ENCODE data around the gene TRAPPC1. TPM values are rescaled to one million over a fixed set of nuclear protein-coding genes. Genes with fewer than 3 reads are reported as not detected.

The TRAPPC1 gene
- total and polyA plus RNA-seq, 8 donors = 20.2 to 148 (median 75.0) TPM

DNA sequence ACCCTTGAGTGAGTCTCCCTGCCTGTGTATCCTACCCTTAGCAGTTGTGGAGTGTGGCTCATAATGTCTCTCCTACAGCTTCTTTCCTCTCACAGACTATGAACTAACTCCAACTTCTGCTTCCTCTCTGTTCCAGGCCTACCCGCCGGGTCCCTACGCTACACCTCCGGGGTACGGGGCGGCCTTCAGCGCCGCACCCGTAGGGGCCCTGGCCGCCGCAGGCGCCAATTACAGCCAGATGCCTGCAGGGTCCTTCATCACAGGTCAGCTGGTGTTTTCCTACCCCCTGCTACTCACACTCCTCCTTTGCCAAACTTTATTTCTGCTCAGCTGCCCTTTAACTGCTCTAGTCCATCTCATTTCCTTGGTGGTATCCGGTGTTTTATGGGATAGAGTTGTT is 21.0 kb downstream of the TRAPPC1 start:
- Histone ChIP-seq H3K27ac (no peak overlapping the region), H3K4me1 (peaks cover 9 to 37% (median 27%) of the 10 kb centered on the region in 4 donors), H3K27me3 (no peaks in the 10 kb centered on the region), H3K9me3 (no peaks in the 10 kb centered on the region), H3K36me3 (peaks cover 37 to 67% (median 66%) of the 10 kb centered on the region in 4 donors), H3K4me3 (no peak overlapping the region)
- intact Hi-C loops (cut with DNase I; ENCODE audit: low total_unique reads) = no loop called here
- TF ChIP-seq EP300 (IDR thresholded peaks at IDR 0.05) = no peak
- TF ChIP-seq, protein P1, sequence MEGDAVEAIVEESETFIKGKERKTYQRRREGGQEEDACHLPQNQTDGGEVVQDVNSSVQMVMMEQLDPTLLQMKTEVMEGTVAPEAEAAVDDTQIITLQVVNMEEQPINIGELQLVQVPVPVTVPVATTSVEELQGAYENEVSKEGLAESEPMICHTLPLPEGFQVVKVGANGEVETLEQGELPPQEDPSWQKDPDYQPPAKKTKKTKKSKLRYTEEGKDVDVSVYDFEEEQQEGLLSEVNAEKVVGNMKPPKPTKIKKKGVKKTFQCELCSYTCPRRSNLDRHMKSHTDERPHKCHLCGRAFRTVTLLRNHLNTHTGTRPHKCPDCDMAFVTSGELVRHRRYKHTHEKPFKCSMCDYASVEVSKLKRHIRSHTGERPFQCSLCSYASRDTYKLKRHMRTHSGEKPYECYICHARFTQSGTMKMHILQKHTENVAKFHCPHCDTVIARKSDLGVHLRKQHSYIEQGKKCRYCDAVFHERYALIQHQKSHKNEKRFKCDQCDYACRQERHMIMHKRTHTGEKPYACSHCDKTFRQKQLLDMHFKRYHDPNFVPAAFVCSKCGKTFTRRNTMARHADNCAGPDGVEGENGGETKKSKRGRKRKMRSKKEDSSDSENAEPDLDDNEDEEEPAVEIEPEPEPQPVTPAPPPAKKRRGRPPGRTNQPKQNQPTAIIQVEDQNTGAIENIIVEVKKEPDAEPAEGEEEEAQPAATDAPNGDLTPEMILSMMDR (IDR thresholded peaks at IDR 0.05) = no peak
- no peak for TF ChIP-seq POLR2AphosphoS5 (IDR thresholded peaks at IDR 0.05)
- no peak for TF ChIP-seq POLR2A (IDR thresholded peaks at IDR 0.05)
- WGBS, 5 donors = 91 to 97% (median 95%) methylated on average over 13 of the region's 13 CpGs
- DNase-seq = no peak

DNA sequence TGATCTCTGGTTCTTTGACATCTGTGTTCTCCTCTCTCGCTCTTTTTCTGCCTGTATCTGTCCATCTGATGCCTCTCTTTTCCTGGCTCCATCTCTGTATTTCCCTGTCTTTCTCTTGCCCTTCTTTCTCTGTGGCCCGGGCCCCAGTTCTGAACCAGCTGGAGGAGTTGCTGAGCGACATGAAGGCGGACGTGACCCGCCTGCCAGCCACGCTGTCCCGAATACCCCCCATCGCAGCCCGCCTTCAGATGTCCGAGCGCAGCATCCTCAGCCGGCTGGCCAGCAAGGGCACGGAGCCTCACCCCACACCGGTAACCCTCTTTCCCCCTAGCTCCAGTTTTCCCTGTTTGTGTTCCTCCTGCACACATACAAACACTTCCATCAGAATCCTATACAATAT is 21.5 kb downstream of the TRAPPC1 start:
- H3K9me3 ChIP-seq = no peaks in the 10 kb centered on the region
- TF ChIP-seq EP300 (IDR thresholded peaks at IDR 0.05) (no peak), POLR2A (IDR thresholded peaks at IDR 0.05) (no peak), POLR2AphosphoS5 (IDR thresholded peaks at IDR 0.05) (no peak)
- TF ChIP-seq, protein P1 (IDR thresholded peaks at IDR 0.05) = no peak
- no peak overlapping the region for H3K27ac ChIP-seq
- no peak overlapping the region for H3K4me3 ChIP-seq
- intact Hi-C loops (cut with DNase I; ENCODE audit: low total_unique reads) = no loop called here
- no peak for DNase-seq
- H3K36me3 ChIP-seq = peaks cover 41 to 72% (median 70%) of the 10 kb centered on the region in 4 donors
- no peaks in the 10 kb centered on the region for H3K27me3 ChIP-seq
- 94 to 97% (median 94%) methylated on average over 15 of the region's 15 CpGs for WGBS, 5 donors
- H3K4me1 ChIP-seq = peaks cover 9 to 34% (median 23%) of the 10 kb centered on the region in 4 donors

GRCh38 chr17:7909089-7909488 is 22.7 kb downstream of the TRAPPC1 start:
- Histone ChIP-seq H3K4me3 (no peak overlapping the region), H3K27ac (no peak overlapping the region), H3K4me1 (peaks cover 8 to 22% (median 12%) of the 10 kb centered on the region in 4 donors), H3K9me3 (no peaks in the 10 kb centered on the region), H3K36me3 (peaks cover 53 to 83% (median 82%) of the 10 kb centered on the region in 4 donors), H3K27me3 (no peaks in the 10 kb centered on the region)
- 88 to 93% (median 92%) methylated on average over 15 to 29 of the region's 29 CpGs for WGBS, 5 donors
- DNase-seq = no peak
- TF ChIP-seq EP300 (IDR thresholded peaks at IDR 0.05) = no peak
- TF ChIP-seq, protein P1 (IDR thresholded peaks at IDR 0.05) = no peak
- TF ChIP-seq POLR2A (IDR thresholded peaks at IDR 0.05) = no peak
- no peak for TF ChIP-seq POLR2AphosphoS5 (IDR thresholded peaks at IDR 0.05)
- intact Hi-C loops (cut with DNase I; ENCODE audit: low total_unique reads) = no loop called here

DNA sequence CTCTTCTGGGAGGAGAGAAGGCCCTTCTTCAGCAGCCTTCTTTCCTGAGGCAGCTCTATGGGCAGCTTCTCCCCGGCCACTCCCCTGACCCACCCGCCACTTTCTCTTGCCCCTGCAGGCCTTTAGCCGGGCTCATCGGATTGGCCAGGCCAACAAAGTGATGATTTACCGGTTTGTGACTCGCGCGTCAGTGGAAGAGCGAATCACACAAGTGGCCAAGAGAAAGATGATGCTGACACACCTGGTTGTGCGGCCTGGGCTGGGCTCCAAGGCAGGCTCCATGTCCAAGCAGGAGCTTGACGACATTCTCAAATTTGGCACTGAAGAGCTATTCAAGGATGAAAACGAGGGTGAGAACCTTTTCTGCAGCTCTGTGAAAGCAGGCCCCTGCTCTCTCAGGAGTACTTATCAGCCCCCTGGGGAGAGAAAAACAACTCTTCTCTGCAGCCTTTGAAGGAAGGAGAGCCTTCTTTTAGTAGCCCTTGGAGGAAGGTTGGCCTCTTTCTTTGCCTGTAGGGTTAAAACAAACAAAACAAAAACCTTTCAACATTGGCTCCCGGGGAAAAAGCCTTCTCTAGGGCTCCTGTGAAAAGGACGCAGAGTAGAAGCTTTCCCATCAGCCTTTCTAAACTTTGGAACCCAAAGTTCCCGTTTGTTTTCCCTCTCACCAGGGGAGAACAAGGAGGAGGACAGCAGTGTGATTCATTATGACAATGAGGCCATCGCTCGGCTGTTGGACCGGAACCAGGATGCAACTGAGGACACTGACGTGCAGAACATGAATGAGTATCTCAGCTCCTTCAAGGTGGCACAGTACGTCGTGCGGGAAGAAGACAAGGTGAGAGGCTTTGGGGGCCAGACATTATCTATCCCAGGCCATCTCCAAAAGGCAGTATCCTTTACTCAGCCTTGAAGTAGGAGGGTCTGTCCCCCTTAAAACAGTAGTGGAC is 28.3 kb downstream of the TRAPPC1 start:
- Histone ChIP-seq H3K36me3 (peaks cover 88 to 100% (median 100%) of the 10 kb centered on the region in 4 donors), H3K4me1 (no peaks in the 10 kb centered on the region), H3K27ac (no peak overlapping the region), H3K9me3 (no peaks in the 10 kb centered on the region), H3K27me3 (no peaks in the 10 kb centered on the region), H3K4me3 (no peak overlapping the region)
- TF ChIP-seq, protein P1 (IDR thresholded peaks at IDR 0.05) = no peak
- TF ChIP-seq EP300 (IDR thresholded peaks at IDR 0.05) (no peak), POLR2AphosphoS5 (IDR thresholded peaks at IDR 0.05) (no peak)
- intact Hi-C loops (cut with DNase I; ENCODE audit: low total_unique reads) = no loop called here
- WGBS, 5 donors = 76 to 84% (median 79%) methylated on average over 22 of the region's 22 CpGs
- no peak for DNase-seq

Data from stomach (tissue), 9 donors.